ENCODE data around the gene DSE.
A peak's percentile ranks its signal among the peaks of the same experiment; 100 is the strongest.
"Not testable (repeated sequence)": the region's sequence is repeated elsewhere in the genome, so short reads cannot be mapped to it uniquely, and the experiment has no call there.

The DSE gene

DNA sequence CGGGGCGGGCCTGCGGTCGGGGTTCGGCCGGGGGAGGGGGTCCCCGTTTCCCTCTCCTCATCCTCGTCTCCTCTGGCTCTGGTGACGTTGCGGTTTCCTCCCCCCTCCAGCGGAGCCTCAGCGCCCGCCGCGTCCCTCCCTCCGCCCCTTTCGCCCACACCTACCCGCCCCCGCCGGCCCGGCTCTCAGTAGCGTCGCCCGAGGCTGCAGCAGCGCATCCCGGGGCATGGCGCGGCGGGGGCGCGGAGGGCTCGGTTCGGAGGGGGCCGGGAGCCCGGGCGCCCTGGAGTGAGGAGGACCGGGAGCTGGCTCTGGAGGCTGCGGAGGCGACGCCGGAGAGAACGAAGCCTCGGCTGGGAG is at the start of gene DSE:
TSS of gene DSE (plus strand) at position 188 of the 360 bp plus-strand sequence. CDS start 28,304 bp downstream, outside the sequence.
- Mint-ChIP-seq H3K36me3 (peaks cover 0 to 2% of the 10 kb centered on the region in 2 donors), H3K27me3 (no peaks in the 10 kb centered on the region), H3K9me3 (no peaks in the 10 kb centered on the region), H3K4me3 (peak within 1 kb of the TSS; percentile 87), H3K27ac (peak within 1 kb of the TSS; percentile 88), H3K4me1 (peaks cover 8 to 21% of the 10 kb centered on the region in 2 donors)
- DNase-seq (peak; percentile 50), ATAC-seq (replicated peaks) (peak; percentile 71 to 76)

- ATAC-seq (replicated peaks): not testable (repeated sequence)
These were observed 48.8 kb upstream of the DSE start for GRCh38 chr6:116321933-116322332.

GRCh38 chr6:116323863-116324262 is 46.9 kb upstream of the DSE start:
- H3K27ac Mint-ChIP-seq: no peak overlapping the region
- H3K9me3 Mint-ChIP-seq: no peaks in the 10 kb centered on the region
- H3K4me1 Mint-ChIP-seq: no peaks in the 10 kb centered on the region
- ATAC-seq (replicated peaks) (no peak), DNase-seq (no peak)
- no peaks in the 10 kb centered on the region for H3K27me3 Mint-ChIP-seq
- no peak overlapping the region for H3K4me3 Mint-ChIP-seq
- H3K36me3 Mint-ChIP-seq: no peaks in the 10 kb centered on the region

More at GRCh38 chr6:116321933-116322332, 48.8 kb upstream of the DSE start:
- not testable (repeated sequence) for H3K4me3 Mint-ChIP-seq, H3K4me1 Mint-ChIP-seq, DNase-seq, H3K9me3 Mint-ChIP-seq, H3K36me3 Mint-ChIP-seq, H3K27me3 Mint-ChIP-seq, H3K27ac Mint-ChIP-seq

GRCh38 chr6:116325634-116326132 is 45.1 kb upstream of the DSE start:
- not testable (repeated sequence) for H3K4me3 Mint-ChIP-seq; ATAC-seq (replicated peaks); DNase-seq; H3K9me3 Mint-ChIP-seq; H3K4me1 Mint-ChIP-seq; H3K27me3 Mint-ChIP-seq; H3K27ac Mint-ChIP-seq; H3K36me3 Mint-ChIP-seq

DNA sequence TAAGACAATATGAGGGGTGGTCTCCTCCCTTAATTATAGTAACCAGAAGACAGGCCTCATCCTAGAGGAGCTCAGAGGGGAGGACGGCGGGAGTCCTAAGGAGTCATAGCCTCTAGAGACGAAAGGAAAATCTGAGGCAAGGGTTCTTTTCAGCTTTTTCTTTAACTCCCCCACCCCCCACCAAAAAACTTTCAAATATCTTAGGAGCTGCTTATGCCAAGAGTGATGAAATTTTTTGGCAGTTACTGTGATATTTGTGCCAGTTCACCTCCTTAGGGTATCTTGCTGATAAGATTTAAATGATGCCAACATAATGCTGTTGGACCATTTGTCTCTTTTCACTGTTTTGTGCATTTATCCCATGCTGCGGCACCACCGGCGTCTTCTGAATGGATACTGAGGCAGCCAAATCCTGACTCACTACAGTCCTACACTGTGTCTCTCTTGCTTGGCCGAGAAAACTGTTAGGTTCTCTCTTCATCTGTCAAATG is 44.5 kb upstream of the DSE start:
- Mint-ChIP-seq H3K27me3 (no peaks in the 10 kb centered on the region), H3K36me3 (no peaks in the 10 kb centered on the region), H3K4me3 (no peak overlapping the region), H3K9me3 (no peaks in the 10 kb centered on the region), H3K4me1 (no peaks in the 10 kb centered on the region), H3K27ac (no peak overlapping the region)
- ATAC-seq (replicated peaks): no peak
- no peak for DNase-seq

DNA sequence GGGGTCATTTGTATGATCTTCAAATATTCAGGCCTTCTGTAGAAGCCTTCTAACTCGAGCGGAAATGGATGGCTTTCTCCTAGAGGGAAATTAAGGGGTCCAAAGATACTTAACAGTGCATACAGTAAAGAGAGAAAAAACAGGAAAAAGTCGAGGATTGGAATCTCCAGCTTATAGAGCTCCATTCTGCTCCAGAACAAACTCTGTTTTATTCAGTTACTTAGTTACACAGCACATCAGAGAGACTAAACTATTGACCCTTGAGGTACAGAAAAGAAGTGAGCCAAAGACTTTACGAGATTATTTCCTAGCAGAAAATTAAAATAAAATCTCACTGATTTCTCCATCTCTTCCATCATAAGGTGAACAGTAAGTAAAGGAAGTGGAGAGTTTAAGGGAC is 43.8 kb upstream of the DSE start:
- no peak for ATAC-seq (replicated peaks)
- DNase-seq: no peak
- H3K27ac Mint-ChIP-seq: no peak overlapping the region
- no peaks in the 10 kb centered on the region for H3K4me1 Mint-ChIP-seq
- H3K27me3 Mint-ChIP-seq: no peaks in the 10 kb centered on the region
- no peaks in the 10 kb centered on the region for H3K9me3 Mint-ChIP-seq
- no peak overlapping the region for H3K4me3 Mint-ChIP-seq
- no peaks in the 10 kb centered on the region for H3K36me3 Mint-ChIP-seq

- H3K9me3 Mint-ChIP-seq: peaks cover 0 to under 1% of the 10 kb centered on the region in 2 donors
- peaks cover 0 to under 1% of the 10 kb centered on the region in 2 donors for H3K36me3 Mint-ChIP-seq
- no peak for DNase-seq
- H3K4me1 Mint-ChIP-seq: no peaks in the 10 kb centered on the region
- no peak overlapping the region for H3K27ac Mint-ChIP-seq
- no peaks in the 10 kb centered on the region for H3K27me3 Mint-ChIP-seq
- no peak overlapping the region for H3K4me3 Mint-ChIP-seq
- no peak for ATAC-seq (replicated peaks)
These were observed 42.8 kb upstream of the DSE start for GRCh38 chr6:116327803-116328527.

DNA sequence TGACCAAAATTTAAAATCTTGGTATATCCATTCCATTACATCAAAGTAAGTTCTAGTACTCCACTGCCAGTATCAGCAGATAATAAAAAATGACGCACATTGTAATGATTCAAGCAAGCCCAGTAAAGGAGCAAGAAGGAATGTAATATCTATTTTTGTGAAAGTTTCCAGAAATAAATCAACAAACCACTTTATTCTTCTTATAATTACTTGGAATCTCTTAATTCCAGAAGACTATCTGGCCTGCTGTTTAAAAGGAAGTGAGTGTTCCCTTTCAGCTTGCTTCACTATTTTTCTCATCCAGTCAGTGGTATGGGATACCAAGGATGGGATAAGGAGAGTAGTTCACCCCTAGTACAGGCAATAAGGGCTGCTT is 42.2 kb upstream of the DSE start:
- peaks cover 2 to 3% of the 10 kb centered on the region in 2 donors for H3K36me3 Mint-ChIP-seq

DNA sequence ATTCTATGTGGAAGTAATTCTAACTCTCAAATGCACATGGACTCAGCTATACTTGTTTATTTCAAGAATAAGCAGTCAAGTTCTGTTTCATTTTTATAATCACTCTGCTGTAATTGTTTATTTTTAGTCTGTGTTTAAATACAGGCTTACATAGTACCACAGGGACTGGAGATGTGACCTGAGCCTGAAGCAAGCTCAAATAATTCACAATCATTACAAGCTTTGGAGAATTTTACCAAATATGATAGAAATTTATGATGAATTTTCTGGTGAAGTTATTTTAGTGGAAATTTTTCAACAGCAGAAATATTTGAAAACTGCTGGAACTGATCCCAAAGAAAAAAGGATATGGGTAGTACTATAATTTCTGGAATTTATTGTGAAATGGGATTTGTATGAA is 41.6 kb upstream of the DSE start:
- no peak for DNase-seq
- H3K27ac Mint-ChIP-seq: no peak overlapping the region

More for the DNA sequence above, 42.2 kb upstream of the DSE start:
- DNase-seq (no peak), ATAC-seq (replicated peaks) (no peak)
- H3K27me3 Mint-ChIP-seq: no peaks in the 10 kb centered on the region
- no peak overlapping the region for H3K4me3 Mint-ChIP-seq
- H3K4me1 Mint-ChIP-seq: no peaks in the 10 kb centered on the region
- H3K27ac Mint-ChIP-seq: no peak overlapping the region
- H3K9me3 Mint-ChIP-seq: peaks cover 0 to 3% of the 10 kb centered on the region in 2 donors

DNA sequence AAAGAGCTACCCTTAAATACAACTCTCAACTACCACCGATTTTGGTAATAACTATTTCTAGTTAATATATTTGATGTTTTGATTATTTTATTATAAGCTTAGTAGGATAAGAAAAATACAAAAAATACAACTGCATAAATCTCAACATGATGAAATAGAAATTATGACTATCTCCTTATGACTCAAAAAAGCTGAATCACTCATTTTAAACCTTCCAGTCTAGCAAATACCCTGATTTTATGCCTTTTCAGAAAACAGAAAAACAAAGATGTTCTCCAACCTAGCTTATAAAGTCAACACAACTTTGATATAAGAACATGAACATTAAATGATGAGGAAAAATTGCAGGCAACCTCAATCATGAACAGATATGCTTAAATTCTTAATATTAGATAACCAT is 40.2 kb upstream of the DSE start:
- DNase-seq (no peak), ATAC-seq (replicated peaks) (no peak)
- Mint-ChIP-seq H3K36me3 (peaks cover 2 to 3% of the 10 kb centered on the region in 2 donors), H3K27me3 (no peaks in the 10 kb centered on the region), H3K27ac (no peak overlapping the region), H3K4me3 (no peak overlapping the region), H3K9me3 (peaks cover 7 to 9% of the 10 kb centered on the region in 2 donors), H3K4me1 (peaks cover 0 to 7% of the 10 kb centered on the region in 2 donors)

More for the DNA sequence above, 41.6 kb upstream of the DSE start:
- Mint-ChIP-seq H3K27me3 (no peaks in the 10 kb centered on the region), H3K9me3 (peaks cover 3% of the 10 kb centered on the region in 2 donors), H3K4me3 (no peak overlapping the region), H3K36me3 (peaks cover 2 to 3% of the 10 kb centered on the region in 2 donors), H3K4me1 (no peaks in the 10 kb centered on the region)
- no peak for ATAC-seq (replicated peaks)

DNA sequence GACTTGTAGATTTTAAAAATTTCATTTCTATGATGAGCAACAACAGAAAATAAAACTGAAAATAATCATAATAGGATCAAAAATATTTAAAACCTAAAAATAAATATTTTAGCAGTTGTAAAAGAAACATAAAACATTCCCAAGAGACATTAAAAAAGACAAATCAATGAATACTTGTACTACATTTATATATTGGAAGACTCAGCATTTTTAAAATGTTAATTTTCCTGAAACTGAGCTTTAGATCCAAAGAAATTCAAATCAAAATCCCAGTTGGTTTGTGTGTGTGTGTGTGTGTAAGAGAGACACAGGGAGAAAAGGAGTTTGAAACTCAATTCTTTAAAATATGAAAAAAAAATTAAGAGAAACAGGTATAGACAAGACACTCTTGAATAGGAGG is 38.7 kb upstream of the DSE start:
- Mint-ChIP-seq H3K4me1 (peaks cover 0 to 7% of the 10 kb centered on the region in 2 donors), H3K9me3 (peaks cover 7 to 9% of the 10 kb centered on the region in 2 donors), H3K36me3 (peaks cover 2 to 3% of the 10 kb centered on the region in 2 donors), H3K27ac (no peak overlapping the region), H3K4me3 (no peak overlapping the region), H3K27me3 (no peaks in the 10 kb centered on the region)
- DNase-seq: no peak
- no peak for ATAC-seq (replicated peaks)

DNA sequence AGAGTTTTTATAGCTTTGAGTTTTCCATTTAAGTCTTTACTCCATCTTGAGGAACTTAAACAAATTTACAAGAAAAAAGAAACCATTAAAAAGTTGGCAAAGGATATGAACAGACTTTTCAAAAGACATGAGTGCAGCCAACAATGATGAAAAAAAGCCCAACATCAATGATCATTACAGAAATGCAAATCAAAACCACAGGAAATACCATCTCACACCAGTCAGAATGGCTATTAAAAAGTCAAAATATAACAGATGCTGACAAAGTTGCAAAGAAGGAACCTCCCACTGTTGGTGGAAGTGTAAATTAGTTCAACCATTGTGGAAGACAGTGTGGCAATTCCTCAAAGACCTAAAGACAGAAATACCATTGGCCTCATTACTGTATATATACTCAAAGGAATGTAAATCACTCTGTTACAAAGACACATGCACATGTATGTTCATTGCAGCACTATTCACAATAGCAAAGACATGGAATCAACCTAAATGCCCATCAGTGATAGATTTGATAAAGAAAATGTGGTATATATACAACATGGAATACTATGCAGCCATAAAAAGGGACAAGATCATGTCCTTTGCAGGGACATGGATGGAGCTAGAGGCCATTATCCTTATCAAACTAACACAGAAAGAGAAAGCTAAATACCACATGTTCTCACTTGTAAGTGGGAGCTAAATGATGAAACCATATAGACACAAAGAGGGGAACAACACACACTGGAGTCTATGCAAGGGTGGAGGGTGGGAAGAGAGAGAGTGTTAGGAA is 35.9 kb upstream of the DSE start:
- not testable (repeated sequence) for H3K27ac Mint-ChIP-seq; ATAC-seq (replicated peaks); H3K4me1 Mint-ChIP-seq; H3K27me3 Mint-ChIP-seq; DNase-seq; H3K36me3 Mint-ChIP-seq; H3K9me3 Mint-ChIP-seq; H3K4me3 Mint-ChIP-seq

GRCh38 chr6:116335612-116336215 is 35.0 kb upstream of the DSE start:
- Mint-ChIP-seq H3K4me3 (no peak overlapping the region), H3K27me3 (no peaks in the 10 kb centered on the region), H3K27ac (no peak overlapping the region), H3K9me3 (peaks cover 7 to 9% of the 10 kb centered on the region in 2 donors), H3K4me1 (peaks cover 0 to 7% of the 10 kb centered on the region in 2 donors), H3K36me3 (peaks cover 3 to 4% of the 10 kb centered on the region in 2 donors)
- DNase-seq (no peak), ATAC-seq (replicated peaks) (no peak)

- H3K4me1 Mint-ChIP-seq: peaks cover 0 to 7% of the 10 kb centered on the region in 2 donors
- DNase-seq: no peak
- no peak for ATAC-seq (replicated peaks)
- H3K36me3 Mint-ChIP-seq: peaks cover 0 to 3% of the 10 kb centered on the region in 2 donors
- no peak overlapping the region for H3K27ac Mint-ChIP-seq
- H3K9me3 Mint-ChIP-seq: peaks cover 6% of the 10 kb centered on the region in 2 donors
- no peaks in the 10 kb centered on the region for H3K27me3 Mint-ChIP-seq
- no peak overlapping the region for H3K4me3 Mint-ChIP-seq
These were observed 31.8 kb upstream of the DSE start for GRCh38 chr6:116338943-116339342.
